Astrocyte of the cerebellum (primary cell): Measurements from ENCODE around the gene ANKRD34A.

Source experiments
- DNase-seq: peaks from one replicate; pipeline ENCODE4 v3.0.0-alpha.2; 2011; ENCODE audit warnings: low read depth
- H3K4me3 ChIP-seq: 2 replicates; pipeline ENCODE4 v1.5.1; 2011; ENCODE audit warnings: mild to moderate bottlenecking, low read depth, low read length, moderate library complexity
- CTCF ChIP-seq: IDR thresholded peaks from 2 replicates; pipeline ENCODE4 v1.5.1; 2012; ENCODE audit warnings: low read length, low read depth, moderate library complexity, mild to moderate bottlenecking; ENCODE audit errors: missing control alignments
- in situ Hi-C: cut with HindIII; loops from 2 replicates; pipeline ENCODE4 v1.10.0; 2017; ENCODE audit warnings: low sequenced_read_pairs

The ANKRD34A gene

GRCh38 chr1:145965119-145965744 lies 857 bp upstream of the ANKRD34A start:
- H3K4me3 ChIP-seq, result peak overlapping the region; percentile 57
- in situ Hi-C loops, result no loop called here
- no peak for DNase-seq
- no peak for TF ChIP-seq CTCF

GRCh38 chr1:145963265-145964019 lies 933 bp downstream of the ANKRD34A start:
- in situ Hi-C loops, result no loop called here
- no peak for DNase-seq

GRCh38 chr1:145962157-145963102 lies 1.9 kb downstream of the ANKRD34A start:
- DNase-seq, result no peak
- H3K4me3 ChIP-seq, result peak overlapping the region; percentile 58
- in situ Hi-C loops, result no loop called here
- TF ChIP-seq CTCF, result no peak

More at GRCh38 chr1:145963265-145964019, 933 bp downstream of the ANKRD34A start:
- TF ChIP-seq CTCF, result no peak
- H3K4me3 ChIP-seq, result peak overlapping the region; percentile 57

- peak overlapping the region; percentile 58 for H3K4me3 ChIP-seq
- no peak for TF ChIP-seq CTCF
- DNase-seq, result no peak
- in situ Hi-C loops, result no loop called here
These were observed 2.8 kb downstream of the ANKRD34A start for GRCh38 chr1:145961425-145962156.

- DNase-seq, result no peak
- no peak for TF ChIP-seq CTCF
- in situ Hi-C loops, result no loop called here
- peak overlapping the region; percentile 58 for H3K4me3 ChIP-seq
These were observed 3.3 kb downstream of the ANKRD34A start for GRCh38 chr1:145961109-145961424.
